Dermis microvascular lymphatic vessel endothelial cell (primary cell): ENCODE data around the gene BEND5. TPM values are rescaled to one million over a fixed set of nuclear protein-coding genes. Genes with fewer than 3 reads are reported as not detected.
A peak's percentile ranks its signal among the peaks of the same experiment; 100 is the strongest.

Experiments used
- DNase-seq, 2 donors: peaks; one replicate each; pipeline versions ENCODE4 v3.0.0 to v3.0.0-alpha.2; 2010; ENCODE audit warnings: low read depth in 2 of 2
- total RNA-seq: library from RNA; depleted of rRNA; stranded (reverse); fragments of >200 nt; gene quantifications from 2 replicates; pipeline ENCODE4 v1.2.1, GENCODE V29; 2014

The BEND5 gene
- 0.77 and 2.3 TPM in 2 replicates for total RNA-seq

- peak in 1 of 2 donors; percentile 22 for DNase-seq
Measured at GRCh38 chr1:48776393-48777218, at the start of gene BEND5. TSS of gene BEND5 (minus strand) at chr1:48776891. CDS start at chr1:48776831, 60 bp downstream.

GRCh38 chr1:48823168-48823567, 46.5 kb upstream of the BEND5 start:
- no peak for DNase-seq

- DNase-seq: no peak
Measured at GRCh38 chr1:48820491-48820890, 43.8 kb upstream of the BEND5 start.

GRCh38 chr1:48817505-48818114, 40.9 kb upstream of the BEND5 start:
- DNase-seq: peak; percentile 26 to 31

- DNase-seq: no peak
Measured at GRCh38 chr1:48810740-48811139, 34.0 kb upstream of the BEND5 start.

GRCh38 chr1:48808496-48808895, 31.8 kb upstream of the BEND5 start:
- no peak for DNase-seq

- DNase-seq: no peak
Measured at GRCh38 chr1:48807554-48808260, 31.0 kb upstream of the BEND5 start.

- no peak for DNase-seq
Measured at GRCh38 chr1:48803474-48803873, 26.8 kb upstream of the BEND5 start.

GRCh38 chr1:48794816-48795215, 18.1 kb upstream of the BEND5 start:
- DNase-seq: no peak

GRCh38 chr1:48793863-48794262, 17.2 kb upstream of the BEND5 start:
- DNase-seq: no peak

GRCh38 chr1:48792961-48793360, 16.3 kb upstream of the BEND5 start:
- DNase-seq: no peak

GRCh38 chr1:48790397-48790796, 13.7 kb upstream of the BEND5 start:
- no peak for DNase-seq

- DNase-seq: no peak
Measured at GRCh38 chr1:48789903-48790302, 13.2 kb upstream of the BEND5 start.

- DNase-seq: no peak
Measured at GRCh38 chr1:48785869-48786268, 9.2 kb upstream of the BEND5 start.

- no peak for DNase-seq
Measured at GRCh38 chr1:48784301-48784700, 7.6 kb upstream of the BEND5 start.

GRCh38 chr1:48777219-48777895, 666 bp upstream of the BEND5 start:
- DNase-seq: no peak

GRCh38 chr1:48775831-48776392, 779 bp downstream of the BEND5 start:
- DNase-seq: no peak

GRCh38 chr1:48773133-48773532, 3.6 kb downstream of the BEND5 start:
- DNase-seq: no peak

- no peak for DNase-seq
Measured at GRCh38 chr1:48772211-48772610, 4.5 kb downstream of the BEND5 start.

GRCh38 chr1:48771561-48771960, 5.1 kb downstream of the BEND5 start:
- no peak for DNase-seq

GRCh38 chr1:48767975-48768510, 8.6 kb downstream of the BEND5 start:
- DNase-seq: no peak
